Muscle layer of colon (tissue), 2 donors: ENCODE data around the gene LCN6.

Experiments
- H3K27ac ChIP-seq: one replicate; pipeline ENCODE4 v1.7.0; 2013; ENCODE audit warnings: low read depth, mild to moderate bottlenecking, low read length, moderate library complexity
- H3K27me3 ChIP-seq, 2 donors: one replicate each; pipeline ENCODE4 v1.7.0; 2013; ENCODE audit warnings: low read length in 2 of 2, mild to moderate bottlenecking in 2 of 2; ENCODE audit not compliant: insufficient read depth in 2 of 2, control insufficient read depth in 1 of 2
- H3K36me3 ChIP-seq: one replicate; pipeline ENCODE4 v1.7.0; 2013; ENCODE audit warnings: mild to moderate bottlenecking, low read length; ENCODE audit not compliant: insufficient read depth
- H3K4me1 ChIP-seq: one replicate; pipeline ENCODE4 v1.7.0; 2013; ENCODE audit warnings: mild to moderate bottlenecking, low read length; ENCODE audit not compliant: insufficient read depth
- H3K4me3 ChIP-seq, 2 donors: one replicate each; pipeline ENCODE4 v1.7.0; 2013; ENCODE audit warnings: low read length in 2 of 2, low read depth in 1 of 2, mild to moderate bottlenecking in 1 of 2, moderate library complexity in 1 of 2
- H3K9ac ChIP-seq: one replicate; pipeline ENCODE4 v1.7.0; 2013; ENCODE audit warnings: low read length
- H3K9me3 ChIP-seq: one replicate; pipeline ENCODE4 v1.7.0; 2013; ENCODE audit warnings: mild to moderate bottlenecking, low read length
- donor health status: abdominal sarcoma.
- donor health status: Adenocarcinoma of cecum.

The LCN6 gene

GRCh38 chr9:136738960-136739359 is 9.4 kb downstream of the LCN6 start:
- Histone ChIP-seq H3K9me3 (no peaks in the 10 kb centered on the region), H3K4me1 (no peaks in the 10 kb centered on the region), H3K36me3 (no peaks in the 10 kb centered on the region), H3K27ac (no peak overlapping the region), H3K27me3 (peaks cover 13 to 38% of the 10 kb centered on the region in 2 donors), H3K9ac (no peak overlapping the region), H3K4me3 (no peak overlapping the region)

- Histone ChIP-seq H3K36me3 (no peaks in the 10 kb centered on the region), H3K9ac (no peak overlapping the region), H3K27ac (no peak overlapping the region), H3K4me3 (no peak overlapping the region), H3K9me3 (no peaks in the 10 kb centered on the region), H3K27me3 (peaks cover 0 to 8% of the 10 kb centered on the region in 2 donors), H3K4me1 (no peaks in the 10 kb centered on the region)
Measured at GRCh38 chr9:136735812-136736480, 12.4 kb downstream of the LCN6 start.

- H3K4me1 ChIP-seq: no peaks in the 10 kb centered on the region
- no peak overlapping the region for H3K27ac ChIP-seq
- no peaks in the 10 kb centered on the region for H3K36me3 ChIP-seq
- no peaks in the 10 kb centered on the region for H3K9me3 ChIP-seq
- no peak overlapping the region for H3K9ac ChIP-seq
- H3K27me3 ChIP-seq: no peaks in the 10 kb centered on the region
- H3K4me3 ChIP-seq: no peak overlapping the region
Measured at GRCh38 chr9:136734837-136735496, 13.4 kb downstream of the LCN6 start.

- Histone ChIP-seq H3K4me1 (peaks cover 10% of the 10 kb centered on the region), H3K27ac (no peak overlapping the region), H3K4me3 (no peak overlapping the region), H3K9ac (no peak overlapping the region), H3K27me3 (no peaks in the 10 kb centered on the region), H3K36me3 (no peaks in the 10 kb centered on the region), H3K9me3 (no peaks in the 10 kb centered on the region)
Measured at GRCh38 chr9:136733611-136734010, 14.7 kb downstream of the LCN6 start.

- Histone ChIP-seq H3K4me1 (peaks cover 10% of the 10 kb centered on the region), H3K4me3 (no peak overlapping the region), H3K27ac (no peak overlapping the region), H3K9me3 (no peaks in the 10 kb centered on the region), H3K36me3 (no peaks in the 10 kb centered on the region), H3K27me3 (no peaks in the 10 kb centered on the region), H3K9ac (no peak overlapping the region)
Measured at GRCh38 chr9:136732444-136733178, 15.7 kb downstream of the LCN6 start.

- H3K27me3 ChIP-seq: no peaks in the 10 kb centered on the region
- no peak overlapping the region for H3K4me3 ChIP-seq
- no peak overlapping the region for H3K9ac ChIP-seq
- H3K27ac ChIP-seq: no peak overlapping the region
- H3K9me3 ChIP-seq: no peaks in the 10 kb centered on the region
- peaks cover 27% of the 10 kb centered on the region for H3K4me1 ChIP-seq
- peaks cover 17% of the 10 kb centered on the region for H3K36me3 ChIP-seq
Measured at GRCh38 chr9:136729926-136730325, 18.4 kb downstream of the LCN6 start.

GRCh38 chr9:136729144-136729543 is 19.2 kb downstream of the LCN6 start:
- Histone ChIP-seq H3K27ac (peak overlapping the region; percentile 3), H3K4me3 (peak overlapping the region; percentile 44 to 97), H3K9me3 (no peaks in the 10 kb centered on the region), H3K36me3 (peaks cover 23% of the 10 kb centered on the region), H3K27me3 (no peaks in the 10 kb centered on the region), H3K9ac (no peak overlapping the region), H3K4me1 (peaks cover 27% of the 10 kb centered on the region)

- no peaks in the 10 kb centered on the region for H3K27me3 ChIP-seq
- peaks cover 28% of the 10 kb centered on the region for H3K36me3 ChIP-seq
- peaks cover 27% of the 10 kb centered on the region for H3K4me1 ChIP-seq
- H3K9me3 ChIP-seq: no peaks in the 10 kb centered on the region
- H3K4me3 ChIP-seq: peak overlapping the region; percentile 44 to 97
- H3K9ac ChIP-seq: peak overlapping the region; percentile 5
- peak overlapping the region; percentile 62 for H3K27ac ChIP-seq
Measured at GRCh38 chr9:136728548-136729123, 19.7 kb downstream of the LCN6 start.

GRCh38 chr9:136728080-136728547 is 20.2 kb downstream of the LCN6 start:
- peak overlapping the region; percentile 62 for H3K27ac ChIP-seq
- H3K27me3 ChIP-seq: no peaks in the 10 kb centered on the region
- H3K9me3 ChIP-seq: no peaks in the 10 kb centered on the region
- H3K4me1 ChIP-seq: peaks cover 27% of the 10 kb centered on the region
- H3K9ac ChIP-seq: peak overlapping the region; percentile 55
- peaks cover 33% of the 10 kb centered on the region for H3K36me3 ChIP-seq
- peak overlapping the region; percentile 44 to 97 for H3K4me3 ChIP-seq

GRCh38 chr9:136726631-136727191 is 21.6 kb downstream of the LCN6 start:
- Histone ChIP-seq H3K4me1 (peaks cover 27% of the 10 kb centered on the region), H3K9ac (peak overlapping the region; percentile 55), H3K27me3 (no peaks in the 10 kb centered on the region), H3K36me3 (peaks cover 39% of the 10 kb centered on the region), H3K4me3 (peak overlapping the region in 1 of 2 donors; percentile 97), H3K9me3 (no peaks in the 10 kb centered on the region), H3K27ac (no peak overlapping the region)

GRCh38 chr9:136726118-136726517 is 22.2 kb downstream of the LCN6 start:
- peak overlapping the region; percentile 55 for H3K9ac ChIP-seq
- H3K4me1 ChIP-seq: peaks cover 27% of the 10 kb centered on the region
- no peak overlapping the region for H3K27ac ChIP-seq
- no peaks in the 10 kb centered on the region for H3K9me3 ChIP-seq
- H3K4me3 ChIP-seq: peak overlapping the region in 1 of 2 donors; percentile 97
- H3K36me3 ChIP-seq: peaks cover 39% of the 10 kb centered on the region
- H3K27me3 ChIP-seq: no peaks in the 10 kb centered on the region
